Dermis blood vessel endothelial cell (primary cell): Measurements from ENCODE around the gene SLC8A1. TPM values are rescaled to one million over a fixed set of nuclear protein-coding genes. Genes with fewer than 3 reads are reported as not detected.

Experiments
- DNase-seq: peaks from one replicate; pipeline ENCODE4 v3.0.0; 2010
- total RNA-seq: library from RNA; depleted of rRNA; stranded (reverse); fragments of >200 nt; gene quantifications from 2 replicates; pipeline ENCODE4 v1.2.3, GENCODE V29; 2014

The SLC8A1 gene
- total RNA-seq, 1 donor from 2014 or later: 1.5 TPM

- DNase-seq: no peak
These were observed 272.1 kb downstream of the SLC8A1 start for GRCh38 chr2:40179801-40180200.

GRCh38 chr2:40178971-40179370 is 272.9 kb downstream of the SLC8A1 start:
- no peak for DNase-seq

- no peak for DNase-seq
These were observed 273.6 kb downstream of the SLC8A1 start for GRCh38 chr2:40178171-40178778.

- no peak for DNase-seq
These were observed 274.5 kb downstream of the SLC8A1 start for GRCh38 chr2:40177366-40177765.

- no peak for DNase-seq
These were observed 278.6 kb downstream of the SLC8A1 start for GRCh38 chr2:40173276-40173675.

GRCh38 chr2:40169856-40170255 is 282.0 kb downstream of the SLC8A1 start:
- no peak for DNase-seq

- no peak for DNase-seq
These were observed 282.5 kb downstream of the SLC8A1 start for GRCh38 chr2:40169430-40169829.

GRCh38 chr2:40168546-40168945 is 283.3 kb downstream of the SLC8A1 start:
- no peak for DNase-seq

- peak; percentile 20 for DNase-seq
These were observed 283.9 kb downstream of the SLC8A1 start for GRCh38 chr2:40168032-40168431.

GRCh38 chr2:40166006-40166405 is 285.9 kb downstream of the SLC8A1 start:
- no peak for DNase-seq

- DNase-seq: no peak
These were observed 286.4 kb downstream of the SLC8A1 start for GRCh38 chr2:40165509-40165844.

- DNase-seq: no peak
These were observed 287.0 kb downstream of the SLC8A1 start for GRCh38 chr2:40164736-40165508.

- DNase-seq: no peak
These were observed 289.9 kb downstream of the SLC8A1 start for GRCh38 chr2:40161986-40162385.

- DNase-seq: no peak
These were observed 291.1 kb downstream of the SLC8A1 start for GRCh38 chr2:40160751-40161218.

GRCh38 chr2:40159333-40159732 is 292.6 kb downstream of the SLC8A1 start:
- no peak for DNase-seq

- DNase-seq: no peak
These were observed 293.1 kb downstream of the SLC8A1 start for GRCh38 chr2:40158781-40159180.

- no peak for DNase-seq
These were observed 296.2 kb downstream of the SLC8A1 start for GRCh38 chr2:40155728-40156127.

GRCh38 chr2:40150266-40150665 is 301.6 kb downstream of the SLC8A1 start:
- no peak for DNase-seq

GRCh38 chr2:40148334-40148733 is 303.6 kb downstream of the SLC8A1 start:
- no peak for DNase-seq

- DNase-seq: no peak
These were observed 304.5 kb downstream of the SLC8A1 start for GRCh38 chr2:40147360-40147759.

GRCh38 chr2:40144022-40144421 is 307.9 kb downstream of the SLC8A1 start:
- DNase-seq: no peak

GRCh38 chr2:40138314-40138713 is 313.6 kb downstream of the SLC8A1 start:
- no peak for DNase-seq

- DNase-seq: no peak
These were observed 320.7 kb downstream of the SLC8A1 start for GRCh38 chr2:40131081-40131704.
